AG04449 (cell line): ENCODE data around the gene EFCAB14.
"Not testable (repeated sequence)": the region's sequence is repeated elsewhere in the genome, so short reads cannot be mapped to it uniquely, and the experiment has no call there.

Source experiments
- CTCF ChIA-PET: fragments of 350-600 bp; formaldehyde crosslinking; extraction: SDS; loops from one replicate; lab custom pipeline; 2021; ENCODE audit warnings: antibody characterized with exemption; lab: Yijun Ruan, JAX
- POLR2A ChIA-PET: fragments of 400-600, 350-600 bp; formaldehyde crosslinking; extraction: SDS; loops from one replicate; lab custom pipeline; 2020; ENCODE audit warnings: antibody characterized with exemption, inconsistent platforms; lab: Yijun Ruan, JAX
- DNase-seq: peaks from one replicate; pipeline ENCODE4 v3.0.0-alpha.2; 2010; ENCODE audit warnings: low read depth, low spot score
- H3K4me3 ChIP-seq: 2 replicates; pipeline ENCODE4 v1.5.1; 2011; ENCODE audit warnings: low read depth, mild to moderate bottlenecking, control low read depth, low read length
- TF ChIP-seq, protein P1 (sequence below): IDR thresholded peaks from one replicate; pipeline ENCODE4 v1.5.1; 2011; ENCODE audit warnings: mild to moderate bottlenecking, moderate library complexity, low read length, control low read depth, inconsistent platforms; ENCODE audit not compliant: insufficient read depth; ENCODE audit errors: missing control alignments

EFCAB14 gene

DNA sequence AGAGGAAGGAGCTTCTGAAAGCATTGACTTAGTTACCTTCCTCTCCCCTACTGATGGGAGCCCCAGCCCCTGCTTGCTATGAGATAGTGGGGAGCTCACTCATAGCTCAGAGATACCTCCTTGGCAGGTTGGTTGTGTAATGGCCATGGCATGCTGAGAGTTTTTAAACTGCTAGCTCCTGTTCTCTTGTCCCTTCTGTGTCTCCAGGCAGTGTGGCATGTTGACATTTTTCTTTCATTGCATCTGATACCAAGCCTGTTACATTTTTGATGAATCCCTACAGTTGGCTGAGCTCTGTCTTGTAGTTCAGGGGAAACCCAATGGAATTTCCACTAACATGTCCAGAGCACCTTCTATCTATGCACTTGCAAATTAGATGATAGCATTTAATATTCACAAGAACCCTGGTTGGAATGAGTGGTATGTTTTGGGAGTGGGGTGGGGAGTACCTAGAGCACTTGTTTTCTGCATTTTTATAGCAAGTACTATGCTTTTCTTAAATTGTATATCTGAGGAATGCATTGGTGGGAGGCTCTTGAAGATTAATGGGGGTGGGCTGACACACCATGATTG, 39.1 kb upstream of the EFCAB14 start:
- CTCF ChIA-PET = interaction anchor here (0.8 to 1.3 kb wide), 2 partner anchors 9 to 10 kb away, joined by 3 read pairs; no protein-coding TSS in a partner anchor
- POLR2A ChIA-PET = no interaction called here
- no peak for DNase-seq

GRCh38 chr1:46757247-46757955, 38.5 kb upstream of the EFCAB14 start:
- ChIA-PET POLR2A (no interaction called here), CTCF (interaction anchor here (0.8 to 1.3 kb wide), 2 partner anchors 8 to 10 kb away, joined by 3 read pairs; no protein-coding TSS in a partner anchor)
- no peak for DNase-seq
- TF ChIP-seq, protein P1, sequence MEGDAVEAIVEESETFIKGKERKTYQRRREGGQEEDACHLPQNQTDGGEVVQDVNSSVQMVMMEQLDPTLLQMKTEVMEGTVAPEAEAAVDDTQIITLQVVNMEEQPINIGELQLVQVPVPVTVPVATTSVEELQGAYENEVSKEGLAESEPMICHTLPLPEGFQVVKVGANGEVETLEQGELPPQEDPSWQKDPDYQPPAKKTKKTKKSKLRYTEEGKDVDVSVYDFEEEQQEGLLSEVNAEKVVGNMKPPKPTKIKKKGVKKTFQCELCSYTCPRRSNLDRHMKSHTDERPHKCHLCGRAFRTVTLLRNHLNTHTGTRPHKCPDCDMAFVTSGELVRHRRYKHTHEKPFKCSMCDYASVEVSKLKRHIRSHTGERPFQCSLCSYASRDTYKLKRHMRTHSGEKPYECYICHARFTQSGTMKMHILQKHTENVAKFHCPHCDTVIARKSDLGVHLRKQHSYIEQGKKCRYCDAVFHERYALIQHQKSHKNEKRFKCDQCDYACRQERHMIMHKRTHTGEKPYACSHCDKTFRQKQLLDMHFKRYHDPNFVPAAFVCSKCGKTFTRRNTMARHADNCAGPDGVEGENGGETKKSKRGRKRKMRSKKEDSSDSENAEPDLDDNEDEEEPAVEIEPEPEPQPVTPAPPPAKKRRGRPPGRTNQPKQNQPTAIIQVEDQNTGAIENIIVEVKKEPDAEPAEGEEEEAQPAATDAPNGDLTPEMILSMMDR = no peak
- no peak overlapping the region for H3K4me3 ChIP-seq

More for the DNA sequence above, 39.1 kb upstream of the EFCAB14 start:
- TF ChIP-seq, protein P1 = no peak
- H3K4me3 ChIP-seq = no peak overlapping the region

DNA sequence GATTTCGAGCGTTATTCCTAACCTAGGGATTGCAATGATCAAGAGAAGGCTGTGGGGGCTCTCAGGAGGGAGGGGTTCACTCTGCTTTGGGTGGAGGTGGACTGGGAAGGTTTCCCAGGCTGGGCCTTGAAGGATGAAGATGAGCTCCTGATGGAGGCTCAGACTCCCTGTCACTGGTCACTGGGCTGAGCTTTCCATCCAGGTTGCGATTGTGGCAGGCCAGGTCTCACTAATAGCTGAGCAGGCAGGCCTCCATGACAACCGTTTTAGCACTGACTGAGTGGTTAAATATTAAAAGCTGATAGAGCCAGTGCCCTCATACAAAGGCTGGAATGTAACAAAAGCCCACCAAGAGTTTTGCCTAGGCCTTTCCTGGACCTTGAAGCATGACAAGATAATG, 36.2 kb upstream of the EFCAB14 start:
- H3K4me3 ChIP-seq = no peak overlapping the region
- ChIA-PET POLR2A (no interaction called here), CTCF (no interaction called here)
- TF ChIP-seq, protein P1 = no peak
- DNase-seq = no peak

- POLR2A ChIA-PET, DNase-seq, H3K4me3 ChIP-seq, CTCF ChIA-PET: not testable (repeated sequence)
Observed at GRCh38 chr1:46754707-46755106, 35.8 kb upstream of the EFCAB14 start.

- POLR2A ChIA-PET = no interaction called here
- H3K4me3 ChIP-seq = no peak overlapping the region
- DNase-seq = no peak
- TF ChIP-seq, protein P1 = no peak
- CTCF ChIA-PET = no interaction called here
Observed at GRCh38 chr1:46753985-46754384, 35.1 kb upstream of the EFCAB14 start.

DNA sequence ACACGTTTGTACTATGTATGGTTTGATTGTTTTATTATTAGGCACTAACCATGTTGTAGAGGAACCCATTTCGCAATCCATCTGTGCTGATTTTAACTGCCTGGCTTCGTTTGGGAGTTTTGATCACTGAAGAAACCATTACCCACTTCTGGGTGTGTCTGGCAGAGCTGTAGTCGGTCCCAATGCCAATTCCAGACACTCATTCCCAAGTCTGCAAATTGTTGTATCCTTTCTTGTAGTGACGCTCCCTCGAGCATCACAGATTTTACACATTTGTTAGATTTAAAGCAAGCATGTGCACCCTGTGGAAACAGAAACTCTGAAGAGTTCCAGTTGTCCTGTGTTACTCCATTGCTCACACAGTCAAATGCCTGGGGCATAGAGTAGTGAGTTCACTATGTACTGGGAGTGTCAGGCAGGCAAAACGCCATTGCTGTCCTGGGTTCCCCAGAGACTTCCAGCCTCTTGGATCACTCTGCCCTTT, 31.0 kb upstream of the EFCAB14 start:
- no peak overlapping the region for H3K4me3 ChIP-seq
- ChIA-PET CTCF (interaction anchor here (1.1 kb wide), 1 partner anchor 8 kb away, joined by 3 read pairs; no protein-coding TSS in a partner anchor), POLR2A (no interaction called here)
- TF ChIP-seq, protein P1 = no peak
- DNase-seq = no peak
